Upper lobe of left lung (tissue), 4 donors: Measurements from ENCODE around the gene DST.

Experiments used
- CTCF ChIP-seq, 6 experiments: fragments of 450-650 bp in 4 of 6; fragments of 200-600 bp in 2 of 6; sonication (generic) in 2 of 6; IDR thresholded peaks; one replicate each; pipeline ENCODE4 v1.5.1; 2016 to 2019; ENCODE audit warnings: antibody characterized with exemption in 6 of 6
- EP300 ChIP-seq, 4 donors: sonication (generic); formaldehyde crosslinking; IDR thresholded peaks; one replicate each; pipeline ENCODE4 v1.5.1; 2017; ENCODE audit warnings: antibody characterized with exemption in 4 of 4, control low read depth in 2 of 4
- POLR2A ChIP-seq, 4 donors: fragments of 450-650 bp; IDR thresholded peaks; one replicate each; pipeline ENCODE4 v1.5.1; 2016 to 2017; ENCODE audit warnings: antibody characterized with exemption in 4 of 4, mild to moderate bottlenecking in 2 of 4

- TF ChIP-seq CTCF (IDR thresholded peaks at IDR 0.05) (no peak), POLR2A (IDR thresholded peaks at IDR 0.05) (no peak), EP300 (IDR thresholded peaks at IDR 0.05) (no peak)
Observed at GRCh38 chr6:56660381-56660730, 17.7 kb upstream of the DST start.
